GM18517 (cell line): ENCODE measurements around the gene MMGT1.
"Not testable (repeated sequence)": the region's sequence is repeated elsewhere in the genome, so short reads cannot be mapped to it uniquely, and the experiment has no call there.

Source experiments
- ATAC-seq: cut with Tn5 transposase; IDR thresholded peaks from one replicate; pipeline ENCODE4 v1.9.1; 2021; ENCODE audit warnings: mild to moderate bottlenecking, moderate library complexity; ENCODE audit not compliant: unreplicated experiment

The MMGT1 gene

GRCh38 chrX:135927897-135928296 is 45.9 kb downstream of the MMGT1 start:
- ATAC-seq = no peak

- ATAC-seq = no peak
Observed at GRCh38 chrX:135923353-135923752, 50.4 kb downstream of the MMGT1 start.

- ATAC-seq = not testable (repeated sequence)
Observed at GRCh38 chrX:135920516-135920915, 53.3 kb downstream of the MMGT1 start.

GRCh38 chrX:135914404-135914803 is 59.4 kb downstream of the MMGT1 start:
- no peak for ATAC-seq
